Stimulated activated CD4-positive, alpha-beta T cell treated with anti-CD3 and anti-CD28 coated beads, Interleukin-15, amount 100 ng/mL, for 24 hours (primary cell): ENCODE measurements around the gene SPRED1.
"Not testable (repeated sequence)": the region's sequence is repeated elsewhere in the genome, so short reads cannot be mapped to it uniquely, and the experiment has no call there.

Source experiments
- DNase-seq: peaks from one replicate; pipeline ENCODE4 v3.0.0-alpha.2; 2020

Gene SPRED1

GRCh38 chr15:38237021-38237420 lies 15.6 kb upstream of the SPRED1 start:
- DNase-seq: not testable (repeated sequence)

GRCh38 chr15:38238311-38238710 lies 14.3 kb upstream of the SPRED1 start:
- DNase-seq: no peak

GRCh38 chr15:38242055-38242454 lies 10.6 kb upstream of the SPRED1 start:
- DNase-seq: no peak

GRCh38 chr15:38243278-38244055 lies 9.2 kb upstream of the SPRED1 start:
- DNase-seq: no peak

- DNase-seq: no peak
Observed at GRCh38 chr15:38247336-38247735, 5.3 kb upstream of the SPRED1 start.

- DNase-seq: peak; percentile 11
Observed at GRCh38 chr15:38253351-38253781, 730 bp downstream of the SPRED1 start.

GRCh38 chr15:38254051-38254883 lies 1.6 kb downstream of the SPRED1 start:
- DNase-seq: peak; percentile 19

- no peak for DNase-seq
Observed at GRCh38 chr15:38255690-38256089, 3.1 kb downstream of the SPRED1 start.

- no peak for DNase-seq
Observed at GRCh38 chr15:38257676-38258075, 5.0 kb downstream of the SPRED1 start.

GRCh38 chr15:38259134-38259533 lies 6.5 kb downstream of the SPRED1 start:
- DNase-seq: no peak

GRCh38 chr15:38260077-38260476 lies 7.4 kb downstream of the SPRED1 start:
- no peak for DNase-seq

- no peak for DNase-seq
Observed at GRCh38 chr15:38263251-38263650, 10.6 kb downstream of the SPRED1 start.

- DNase-seq: no peak
Observed at GRCh38 chr15:38263996-38264395, 11.4 kb downstream of the SPRED1 start.

GRCh38 chr15:38266247-38266986 lies 13.8 kb downstream of the SPRED1 start:
- DNase-seq: no peak

GRCh38 chr15:38267421-38268022 lies 14.9 kb downstream of the SPRED1 start:
- no peak for DNase-seq

- no peak for DNase-seq
Observed at GRCh38 chr15:38271144-38271543, 18.5 kb downstream of the SPRED1 start.

- no peak for DNase-seq
Observed at GRCh38 chr15:38271895-38272294, 19.3 kb downstream of the SPRED1 start.

- DNase-seq: not testable (repeated sequence)
Observed at GRCh38 chr15:38272431-38272830, 19.8 kb downstream of the SPRED1 start.

GRCh38 chr15:38274135-38274534 lies 21.5 kb downstream of the SPRED1 start:
- DNase-seq: no peak

- no peak for DNase-seq
Observed at GRCh38 chr15:38275959-38276358, 23.3 kb downstream of the SPRED1 start.

GRCh38 chr15:38277281-38277680 lies 24.6 kb downstream of the SPRED1 start:
- not testable (repeated sequence) for DNase-seq

- DNase-seq: no peak
Observed at GRCh38 chr15:38281031-38281430, 28.4 kb downstream of the SPRED1 start.

- no peak for DNase-seq
Observed at GRCh38 chr15:38283010-38283409, 30.4 kb downstream of the SPRED1 start.
